ENCODE data around the gene EPB41L1.

The EPB41L1 gene

GRCh38 chr20:36155991-36156390 is 1.5 kb downstream of the EPB41L1 start:
- no peak for DNase-seq

- no peak for DNase-seq
Measured at GRCh38 chr20:36157610-36158009, 3.1 kb downstream of the EPB41L1 start.

- DNase-seq, result no peak
Measured at GRCh38 chr20:36158160-36158741, 3.7 kb downstream of the EPB41L1 start.

GRCh38 chr20:36159833-36160232 is 5.3 kb downstream of the EPB41L1 start:
- DNase-seq, result no peak

GRCh38 chr20:36162272-36162966 is 7.9 kb downstream of the EPB41L1 start:
- peak; percentile 75 for DNase-seq

- DNase-seq, result no peak
Measured at GRCh38 chr20:36167902-36168503, 13.5 kb downstream of the EPB41L1 start.

GRCh38 chr20:36170542-36171215 is 16.1 kb downstream of the EPB41L1 start:
- no peak for DNase-seq

- peak; percentile 57 for DNase-seq
Measured at GRCh38 chr20:36173451-36173933, 19.0 kb downstream of the EPB41L1 start.

- DNase-seq, result no peak
Measured at GRCh38 chr20:36175016-36175415, 20.5 kb downstream of the EPB41L1 start.

GRCh38 chr20:36175475-36175995 is 21.0 kb downstream of the EPB41L1 start:
- no peak for DNase-seq

GRCh38 chr20:36177716-36178115 is 23.2 kb downstream of the EPB41L1 start:
- DNase-seq, result no peak

- no peak for DNase-seq
Measured at GRCh38 chr20:36179170-36179945, 24.8 kb downstream of the EPB41L1 start.

GRCh38 chr20:36180323-36180722 is 25.8 kb downstream of the EPB41L1 start:
- no peak for DNase-seq

- DNase-seq, result no peak
Measured at GRCh38 chr20:36181934-36182603, 27.5 kb downstream of the EPB41L1 start.

GRCh38 chr20:36182604-36183154 is 28.1 kb downstream of the EPB41L1 start:
- DNase-seq, result no peak

GRCh38 chr20:36183155-36183944 is 28.8 kb downstream of the EPB41L1 start:
- DNase-seq, result no peak

- DNase-seq, result no peak
Measured at GRCh38 chr20:36184816-36185776, 30.6 kb downstream of the EPB41L1 start.

- DNase-seq, result no peak
Measured at GRCh38 chr20:36193977-36194712, 39.6 kb downstream of the EPB41L1 start.

GRCh38 chr20:36196676-36197075 is 42.1 kb downstream of the EPB41L1 start:
- no peak for DNase-seq

Measured in NCI-H2171 (cell line).